Colonic mucosa (tissue), 4 donors: Measurements from ENCODE around the gene IQSEC1. TPM values are rescaled to one million over a fixed set of nuclear protein-coding genes. Genes with fewer than 3 reads are reported as not detected.

Experiments used
- DNase-seq: peaks from one replicate; pipeline ENCODE4 v3.0.0-alpha.2; 2020
- H3K27ac ChIP-seq: fragments of 200-600 bp; one replicate; pipeline ENCODE4 v1.8.0; 2021
- H3K27me3 ChIP-seq: fragments of 200-600 bp; one replicate; pipeline ENCODE4 v1.8.0; 2021
- H3K36me3 ChIP-seq: fragments of 200-600 bp; one replicate; pipeline ENCODE4 v1.8.0; 2021
- H3K4me1 ChIP-seq: fragments of 200-600 bp; one replicate; pipeline ENCODE4 v1.8.0; 2021; ENCODE audit warnings: mild to moderate bottlenecking
- H3K4me3 ChIP-seq: fragments of 200-600 bp; one replicate; pipeline ENCODE4 v1.8.0; 2021
- H3K9ac ChIP-seq, 2 donors: one replicate each; pipeline ENCODE4 v1.7.0; 2013; ENCODE audit warnings: control low read depth in 2 of 2, low read depth in 2 of 2, low read length in 2 of 2
- H3K9me3 ChIP-seq: fragments of 200-600 bp; one replicate; pipeline ENCODE4 v1.8.0; 2021
- intact Hi-C: fragments of 100-400 bp; cut with DNase I; formaldehyde crosslinking; loops from one replicate; pipeline ENCODE4 v1.14.1; 2022
- total RNA-seq, 2 donors: library from RNA; stranded (reverse); fragmentation: NEBNext Ultra II Directional in 1 of 2; extraction: Animal tissue kit (Norgen Biotek cat#: 25700) in 1 of 2; gene quantifications; one replicate each; pipeline ENCODE4 v1.2.1, GENCODE V29; 2021
- TF ChIP-seq, protein P1 (sequence below): fragments of 200-600 bp; IDR thresholded peaks from one replicate; pipeline ENCODE4 v1.8.0; 2022; ENCODE audit warnings: antibody characterized with exemption, mild to moderate bottlenecking
- donor health status: healthy.
- donor health status: DM: no; HTN: no; CAD: no.
- donor health status: DM: no; HTN: no; CAD: no.

IQSEC1 gene
- total RNA-seq, 2 donors from 2014 or later = 14.8 to 19.2 TPM

- TF ChIP-seq, protein P1, sequence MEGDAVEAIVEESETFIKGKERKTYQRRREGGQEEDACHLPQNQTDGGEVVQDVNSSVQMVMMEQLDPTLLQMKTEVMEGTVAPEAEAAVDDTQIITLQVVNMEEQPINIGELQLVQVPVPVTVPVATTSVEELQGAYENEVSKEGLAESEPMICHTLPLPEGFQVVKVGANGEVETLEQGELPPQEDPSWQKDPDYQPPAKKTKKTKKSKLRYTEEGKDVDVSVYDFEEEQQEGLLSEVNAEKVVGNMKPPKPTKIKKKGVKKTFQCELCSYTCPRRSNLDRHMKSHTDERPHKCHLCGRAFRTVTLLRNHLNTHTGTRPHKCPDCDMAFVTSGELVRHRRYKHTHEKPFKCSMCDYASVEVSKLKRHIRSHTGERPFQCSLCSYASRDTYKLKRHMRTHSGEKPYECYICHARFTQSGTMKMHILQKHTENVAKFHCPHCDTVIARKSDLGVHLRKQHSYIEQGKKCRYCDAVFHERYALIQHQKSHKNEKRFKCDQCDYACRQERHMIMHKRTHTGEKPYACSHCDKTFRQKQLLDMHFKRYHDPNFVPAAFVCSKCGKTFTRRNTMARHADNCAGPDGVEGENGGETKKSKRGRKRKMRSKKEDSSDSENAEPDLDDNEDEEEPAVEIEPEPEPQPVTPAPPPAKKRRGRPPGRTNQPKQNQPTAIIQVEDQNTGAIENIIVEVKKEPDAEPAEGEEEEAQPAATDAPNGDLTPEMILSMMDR = no peak
- H3K9me3 ChIP-seq = no peaks in the 10 kb centered on the region
- intact Hi-C loops = no loop called here
These were observed 9.4 kb upstream of the IQSEC1 start for GRCh38 chr3:13082677-13083076.

DNA sequence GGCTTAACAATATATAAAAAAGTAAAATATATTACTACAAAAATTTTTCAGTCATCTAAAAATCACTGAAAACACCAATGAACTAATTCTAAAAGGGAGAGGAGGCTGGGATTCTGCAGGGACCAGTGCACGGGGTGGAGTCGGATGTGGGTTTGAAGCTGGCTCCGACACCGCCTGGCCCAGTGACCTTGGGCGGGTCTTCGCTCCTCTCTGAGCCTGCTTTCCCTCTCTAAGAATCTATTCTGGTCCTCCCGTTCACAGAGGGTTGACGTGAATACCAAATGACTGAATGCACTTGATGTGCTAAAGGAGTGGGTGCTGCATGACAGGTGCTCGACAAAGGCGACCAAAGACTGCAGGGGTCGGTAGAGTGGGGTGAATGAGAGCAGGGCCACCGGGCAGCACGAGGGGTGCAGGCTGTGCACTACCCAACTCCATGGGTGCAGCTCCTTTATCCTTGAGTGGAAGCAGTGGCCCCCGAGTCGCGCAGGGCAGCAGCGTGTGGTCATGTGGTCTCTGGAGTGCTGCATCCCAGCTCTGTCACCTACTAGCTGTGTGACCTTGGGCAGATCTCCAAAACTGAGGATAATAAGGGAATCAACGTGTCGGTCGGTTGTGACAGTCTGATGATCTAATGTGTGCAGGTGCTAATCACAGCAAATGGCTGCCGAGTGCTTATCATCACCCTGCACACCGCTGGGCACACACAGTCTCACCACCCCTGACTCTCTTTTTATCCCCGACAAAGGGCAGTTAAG, 8.6 kb upstream of the IQSEC1 start:
- no peak overlapping the region for H3K27ac ChIP-seq
- H3K4me3 ChIP-seq = no peak overlapping the region
- no peaks in the 10 kb centered on the region for H3K9me3 ChIP-seq
- no peak for DNase-seq
- H3K27me3 ChIP-seq = no peaks in the 10 kb centered on the region
- H3K9ac ChIP-seq = no peak overlapping the region
- TF ChIP-seq, protein P1 = no peak
- H3K4me1 ChIP-seq = no peaks in the 10 kb centered on the region
- intact Hi-C loops = no loop called here
- H3K36me3 ChIP-seq = no peaks in the 10 kb centered on the region

More at GRCh38 chr3:13082677-13083076, 9.4 kb upstream of the IQSEC1 start:
- Histone ChIP-seq H3K36me3 (no peaks in the 10 kb centered on the region), H3K4me1 (no peaks in the 10 kb centered on the region), H3K9ac (no peak overlapping the region), H3K4me3 (no peak overlapping the region), H3K27ac (no peak overlapping the region), H3K27me3 (no peaks in the 10 kb centered on the region)
- DNase-seq = no peak

DNA sequence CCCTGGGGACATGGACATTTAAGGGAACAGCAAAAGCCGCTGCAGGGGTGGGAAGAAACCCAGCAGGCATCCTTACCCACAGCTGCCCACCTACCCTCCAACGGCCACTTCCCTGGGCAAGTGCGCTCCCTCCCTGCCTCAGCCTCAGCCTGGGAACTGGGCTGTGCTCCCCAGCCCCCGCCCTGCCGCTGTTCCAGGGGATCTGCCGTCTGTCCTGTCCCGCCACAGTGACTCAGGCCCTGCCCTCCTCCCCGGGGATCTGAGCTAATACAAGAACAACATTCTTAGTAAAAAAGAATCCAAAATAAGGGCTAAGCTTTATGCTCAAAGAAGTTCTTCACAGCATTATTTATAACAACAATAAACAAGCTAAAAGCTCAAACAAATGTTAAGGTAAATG, 7.4 kb upstream of the IQSEC1 start:
- TF ChIP-seq, protein P1 = no peak
- intact Hi-C loops = no loop called here
- no peak for DNase-seq

DNA sequence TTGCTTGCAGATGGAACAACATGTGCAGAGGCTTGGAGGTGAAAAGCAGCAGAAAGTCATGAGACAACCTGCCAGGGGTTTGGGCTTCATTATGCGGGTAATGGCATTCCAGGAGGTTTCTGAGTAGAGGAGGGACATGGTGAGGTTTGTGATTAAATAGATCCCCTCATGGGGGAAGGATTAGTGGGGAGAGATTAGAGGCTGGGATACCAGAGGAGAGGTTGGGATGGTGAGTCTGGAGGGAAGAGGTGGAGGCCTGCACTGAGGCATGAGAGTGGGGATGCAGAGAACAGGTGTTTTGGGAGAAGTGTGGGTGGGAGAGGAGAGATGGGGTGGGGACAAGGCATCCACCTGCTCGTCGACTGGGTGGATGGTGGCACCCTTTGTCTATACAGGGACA, 6.8 kb upstream of the IQSEC1 start:
- no peak for DNase-seq
- Histone ChIP-seq H3K36me3 (no peaks in the 10 kb centered on the region), H3K27me3 (no peaks in the 10 kb centered on the region), H3K9me3 (no peaks in the 10 kb centered on the region), H3K27ac (no peak overlapping the region), H3K9ac (no peak overlapping the region), H3K4me3 (no peak overlapping the region), H3K4me1 (no peaks in the 10 kb centered on the region)
- intact Hi-C loops = no loop called here
- TF ChIP-seq, protein P1 = no peak

More for the DNA sequence above, 7.4 kb upstream of the IQSEC1 start:
- H3K9me3 ChIP-seq = no peaks in the 10 kb centered on the region
- no peaks in the 10 kb centered on the region for H3K27me3 ChIP-seq
- no peak overlapping the region for H3K4me3 ChIP-seq
- no peak overlapping the region for H3K9ac ChIP-seq
- H3K36me3 ChIP-seq = no peaks in the 10 kb centered on the region
- H3K27ac ChIP-seq = no peak overlapping the region
- no peaks in the 10 kb centered on the region for H3K4me1 ChIP-seq

DNA sequence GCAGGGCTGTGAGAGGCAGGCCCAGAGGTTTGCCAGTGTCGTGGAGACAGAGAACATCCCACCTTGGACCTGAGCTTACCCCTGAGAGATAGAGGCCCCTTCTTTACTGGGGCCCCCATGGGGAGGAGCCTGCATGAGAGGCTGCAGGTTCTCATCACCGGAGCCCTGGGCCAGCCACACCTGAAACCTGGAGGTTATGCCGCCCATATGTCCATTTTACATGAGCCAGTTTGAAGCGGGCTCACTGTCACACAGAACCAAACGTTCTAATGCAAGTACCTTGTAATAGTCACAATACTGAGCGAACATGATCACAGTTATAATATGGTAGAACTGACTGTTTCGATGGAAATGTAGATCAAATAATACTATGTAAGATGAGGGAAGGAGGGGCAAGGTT, 6.3 kb upstream of the IQSEC1 start:
- no peak overlapping the region for H3K9ac ChIP-seq
- H3K9me3 ChIP-seq = no peaks in the 10 kb centered on the region
- no peaks in the 10 kb centered on the region for H3K4me1 ChIP-seq
- H3K4me3 ChIP-seq = no peak overlapping the region
- intact Hi-C loops = no loop called here
- DNase-seq = no peak
- no peaks in the 10 kb centered on the region for H3K36me3 ChIP-seq
- H3K27ac ChIP-seq = no peak overlapping the region
- TF ChIP-seq, protein P1 = no peak
- H3K27me3 ChIP-seq = no peaks in the 10 kb centered on the region
